Measurements from ENCODE around the gene FAM120B.

FAM120B gene

DNA sequence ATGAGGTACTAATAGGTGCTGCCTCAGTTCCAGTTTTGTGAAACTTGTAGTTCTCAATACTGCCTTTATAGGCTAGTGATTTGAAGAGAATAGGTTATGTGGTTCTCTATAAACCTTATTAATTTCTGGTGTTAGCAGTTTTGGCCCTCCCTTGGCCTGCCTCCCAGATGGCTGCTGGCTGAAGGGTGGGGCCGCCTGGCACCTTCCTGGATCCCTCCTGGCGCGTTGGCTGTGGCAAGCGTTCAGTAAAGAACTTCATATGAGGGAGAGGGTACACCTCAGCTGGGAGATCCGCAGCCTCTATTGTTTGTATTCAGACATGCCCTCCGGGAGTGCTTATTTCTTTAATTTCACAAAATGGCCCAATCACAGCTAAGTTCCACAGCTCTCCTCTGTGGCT, 51.9 kb downstream of the FAM120B start:
- DNase-seq (ENCODE audit: low read depth in 2 of 2), result no peak

DNA sequence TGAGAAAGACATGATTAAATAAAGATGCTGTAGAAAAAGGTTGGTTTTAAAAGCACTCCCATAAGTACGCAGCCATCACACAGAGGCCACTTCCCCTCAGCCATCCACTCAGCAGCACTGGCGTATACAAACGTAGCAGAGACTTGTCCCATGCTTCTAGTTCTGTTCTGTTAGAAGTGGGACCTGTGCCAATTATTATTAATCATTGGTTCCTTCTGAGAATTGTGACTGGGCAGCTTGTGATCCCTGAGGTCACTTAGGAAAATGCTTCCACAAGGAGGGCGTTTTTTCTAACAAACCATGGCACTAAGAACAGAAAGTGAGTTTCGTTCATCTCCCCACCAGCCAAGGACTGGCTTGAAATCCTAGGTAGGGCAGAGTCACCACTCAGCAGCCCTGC, 53.9 kb downstream of the FAM120B start:
- DNase-seq (ENCODE audit: low read depth in 2 of 2), result no peak

GRCh38 chr6:170361335-170361734, 54.8 kb downstream of the FAM120B start:
- no peak for DNase-seq (ENCODE audit: low read depth in 2 of 2)

- DNase-seq (ENCODE audit: low read depth in 2 of 2), result no peak
These were observed 55.6 kb downstream of the FAM120B start for GRCh38 chr6:170362121-170362520.

GRCh38 chr6:170363255-170363654, 56.7 kb downstream of the FAM120B start:
- no peak for DNase-seq (ENCODE audit: low read depth in 2 of 2)

GRCh38 chr6:170365121-170365520, 58.6 kb downstream of the FAM120B start:
- DNase-seq (ENCODE audit: low read depth in 2 of 2), result no peak

DNA sequence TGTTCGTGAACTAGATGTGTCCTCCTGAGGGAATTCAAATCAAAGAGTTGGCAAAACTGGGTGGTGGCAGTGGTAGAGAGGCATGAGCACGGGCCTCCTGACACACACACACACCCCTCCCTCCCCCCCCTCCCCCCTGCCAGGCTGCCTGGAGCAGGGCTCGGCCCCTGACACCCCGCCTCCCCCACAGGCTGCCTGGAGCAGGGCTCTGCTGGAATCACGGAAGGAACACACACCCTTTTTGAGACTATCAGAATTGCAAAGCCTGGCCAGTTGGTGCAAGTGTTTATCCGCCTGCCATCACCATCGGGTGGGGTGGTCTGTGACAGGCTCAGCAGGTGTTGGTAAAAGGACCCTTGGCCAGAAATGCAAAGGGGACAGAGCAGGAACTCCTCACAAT, 59.0 kb downstream of the FAM120B start:
- no peak for DNase-seq (ENCODE audit: low read depth in 2 of 2)

DNA sequence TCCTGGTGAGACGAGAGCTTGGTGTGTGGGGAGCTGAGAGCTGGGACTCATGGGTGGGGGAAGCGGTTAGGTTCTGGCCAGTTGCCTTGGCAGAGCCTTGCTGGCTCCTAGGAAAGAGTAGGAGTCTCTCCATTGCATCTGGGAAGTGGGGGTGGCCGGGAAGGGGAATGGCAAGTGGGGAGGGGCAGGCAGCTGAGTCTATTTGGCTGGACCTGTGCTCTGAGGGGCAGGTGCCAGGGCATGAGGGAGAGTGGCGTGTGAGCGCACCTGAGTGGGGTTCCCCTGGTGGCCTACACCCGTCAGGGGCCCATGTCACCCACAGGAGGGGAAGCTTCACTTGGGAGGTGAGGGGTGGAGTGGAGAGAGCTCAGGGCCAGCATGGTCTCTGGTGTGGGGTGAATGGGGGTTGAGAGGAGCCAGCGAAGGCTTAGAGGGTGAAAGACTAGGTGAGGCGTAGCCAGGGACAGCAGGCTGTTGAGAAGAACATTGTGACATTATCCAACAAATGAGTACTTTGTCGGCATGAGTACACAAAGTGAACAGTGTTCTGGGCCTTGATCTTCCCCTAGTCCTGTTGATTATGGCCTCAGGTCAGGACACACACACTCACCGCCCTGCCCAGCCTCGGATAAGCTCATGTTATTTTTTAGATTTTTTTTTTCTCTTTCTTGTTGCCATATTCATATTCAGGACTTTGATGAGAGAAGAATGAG, 59.8 kb downstream of the FAM120B start:
- no peak for DNase-seq (ENCODE audit: low read depth in 2 of 2)

- no peak for DNase-seq (ENCODE audit: low read depth in 2 of 2)
These were observed 60.7 kb downstream of the FAM120B start for GRCh38 chr6:170367241-170367640.

- DNase-seq (ENCODE audit: low read depth in 2 of 2), result no peak
These were observed 62.0 kb downstream of the FAM120B start for GRCh38 chr6:170368544-170368943.

DNA sequence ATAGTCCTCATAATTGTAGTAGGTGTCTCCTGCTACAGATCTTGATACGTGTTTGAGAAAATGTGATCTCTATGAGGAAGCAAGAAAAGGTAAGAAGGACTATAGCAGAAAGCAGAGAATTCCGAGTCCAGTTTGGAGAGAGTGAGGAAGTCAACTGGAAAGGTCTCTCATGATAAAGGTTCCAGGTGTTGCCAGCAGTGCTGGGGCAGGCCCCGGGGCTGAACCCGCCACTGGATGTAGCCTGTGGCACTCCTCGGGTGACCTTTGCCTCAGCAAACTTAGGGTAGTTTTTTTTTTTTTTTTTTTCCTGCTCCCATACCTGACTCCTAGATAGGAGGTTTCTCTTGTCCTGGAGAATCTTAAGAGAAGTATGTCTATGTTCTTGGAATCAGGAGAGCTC, 62.8 kb downstream of the FAM120B start:
- no peak for DNase-seq (ENCODE audit: low read depth in 2 of 2)

DNA sequence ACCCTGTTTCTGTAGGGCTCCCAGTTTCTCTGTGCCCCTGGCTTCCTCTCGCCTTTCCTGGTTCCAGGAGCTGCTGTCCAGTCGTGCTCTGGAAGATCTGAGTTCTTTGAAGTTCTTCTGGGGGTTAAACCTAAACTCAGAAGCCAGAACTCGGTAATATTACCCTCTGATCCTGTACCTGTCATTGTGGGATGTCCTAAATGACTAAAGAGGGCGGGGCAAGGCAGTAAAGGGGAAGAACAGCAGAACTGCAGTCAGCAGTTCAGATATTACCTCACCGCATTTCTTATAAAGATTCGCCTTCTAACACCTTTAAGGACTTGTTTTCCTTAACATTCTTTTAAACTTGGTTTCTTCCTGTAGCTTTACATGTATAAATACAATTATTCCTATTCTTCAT, 63.9 kb downstream of the FAM120B start:
- DNase-seq (ENCODE audit: low read depth in 2 of 2), result peak in 1 of 2 donors; percentile 8

DNA sequence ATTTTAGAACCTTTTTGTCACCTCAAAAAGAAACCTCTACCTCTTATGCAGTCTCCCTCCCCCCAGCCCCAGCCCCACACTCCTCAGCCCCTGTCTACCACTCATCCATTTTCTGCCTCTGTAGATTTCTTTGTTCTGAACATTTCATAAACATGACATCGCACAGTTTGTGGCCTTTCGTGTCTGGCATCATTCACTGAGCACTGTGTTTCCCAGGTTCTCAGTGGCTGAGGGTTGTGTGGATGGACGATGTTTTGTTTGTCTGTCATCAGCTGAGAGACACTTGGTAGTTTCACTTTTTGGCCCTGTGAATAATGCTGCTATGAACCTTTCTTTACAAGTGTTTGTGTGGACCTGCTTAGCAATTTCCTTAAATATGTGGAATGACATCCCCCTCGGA, 64.5 kb downstream of the FAM120B start:
- DNase-seq (ENCODE audit: low read depth in 2 of 2), result no peak

GRCh38 chr6:170371588-170371987, 65.0 kb downstream of the FAM120B start:
- DNase-seq (ENCODE audit: low read depth in 2 of 2), result no peak

- DNase-seq (ENCODE audit: low read depth in 2 of 2), result no peak
These were observed 66.1 kb downstream of the FAM120B start for GRCh38 chr6:170372380-170373325.

DNA sequence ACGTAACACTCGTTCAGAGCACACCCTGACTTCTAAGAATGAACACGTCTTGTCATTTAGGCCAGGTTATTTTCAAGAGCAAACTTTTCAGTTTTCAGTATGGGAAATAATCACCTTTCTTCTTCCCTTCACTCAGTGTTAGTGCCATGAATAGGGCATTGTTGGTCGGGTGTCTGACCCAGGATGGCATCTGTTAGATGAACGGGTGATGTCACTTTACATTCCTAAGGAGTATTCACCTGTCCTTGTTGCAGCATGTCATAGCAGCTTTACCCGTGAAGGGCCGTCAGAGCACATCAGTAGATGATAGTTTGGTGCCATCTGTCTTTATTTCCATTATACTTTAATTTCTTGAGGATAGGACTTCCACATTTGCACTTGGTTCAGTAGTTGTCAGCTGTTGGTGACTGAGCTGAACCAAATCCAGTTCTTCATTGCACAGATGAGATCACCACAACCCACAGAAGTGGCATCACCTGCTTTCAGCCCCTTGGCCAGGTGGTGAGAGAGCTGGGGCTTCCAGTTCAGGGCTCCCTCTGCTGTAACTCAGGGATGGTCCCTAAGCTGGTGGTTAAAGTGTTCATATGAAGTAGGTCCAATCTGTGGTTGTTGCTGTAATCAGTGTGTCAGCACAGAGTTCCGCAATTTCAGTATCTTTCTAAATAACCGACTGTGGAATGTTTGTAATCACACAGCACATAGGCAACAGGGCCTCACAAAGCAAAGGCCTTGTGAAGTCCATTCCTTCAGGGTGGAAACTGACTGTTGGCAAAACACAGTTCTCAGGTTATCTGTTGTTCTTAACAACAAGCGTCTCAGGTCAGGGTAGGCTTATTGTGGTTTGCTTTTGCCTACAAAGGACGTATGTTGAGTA, 68.2 kb downstream of the FAM120B start:
- DNase-seq (ENCODE audit: low read depth in 2 of 2), result no peak

DNA sequence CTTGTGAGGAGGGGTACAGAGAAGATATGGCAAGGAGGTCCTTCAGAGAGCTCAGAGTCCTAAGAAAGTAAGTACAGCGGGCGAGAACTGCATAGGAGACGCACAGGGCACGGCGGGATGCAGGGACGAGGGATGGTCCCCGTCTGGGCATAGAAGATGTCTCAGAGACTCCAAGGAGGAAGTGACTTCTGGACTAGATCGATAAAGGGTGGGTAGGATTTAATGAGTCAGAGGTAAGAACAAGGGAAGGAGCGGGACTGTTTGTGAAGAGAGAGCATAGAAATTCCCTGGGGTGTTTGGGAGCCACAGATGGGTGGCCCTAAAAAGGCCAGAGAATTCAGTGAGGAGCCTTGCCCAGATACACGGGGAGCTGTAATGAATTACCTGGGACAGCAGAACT, 69.1 kb downstream of the FAM120B start:
- no peak for DNase-seq (ENCODE audit: low read depth in 2 of 2)

DNA sequence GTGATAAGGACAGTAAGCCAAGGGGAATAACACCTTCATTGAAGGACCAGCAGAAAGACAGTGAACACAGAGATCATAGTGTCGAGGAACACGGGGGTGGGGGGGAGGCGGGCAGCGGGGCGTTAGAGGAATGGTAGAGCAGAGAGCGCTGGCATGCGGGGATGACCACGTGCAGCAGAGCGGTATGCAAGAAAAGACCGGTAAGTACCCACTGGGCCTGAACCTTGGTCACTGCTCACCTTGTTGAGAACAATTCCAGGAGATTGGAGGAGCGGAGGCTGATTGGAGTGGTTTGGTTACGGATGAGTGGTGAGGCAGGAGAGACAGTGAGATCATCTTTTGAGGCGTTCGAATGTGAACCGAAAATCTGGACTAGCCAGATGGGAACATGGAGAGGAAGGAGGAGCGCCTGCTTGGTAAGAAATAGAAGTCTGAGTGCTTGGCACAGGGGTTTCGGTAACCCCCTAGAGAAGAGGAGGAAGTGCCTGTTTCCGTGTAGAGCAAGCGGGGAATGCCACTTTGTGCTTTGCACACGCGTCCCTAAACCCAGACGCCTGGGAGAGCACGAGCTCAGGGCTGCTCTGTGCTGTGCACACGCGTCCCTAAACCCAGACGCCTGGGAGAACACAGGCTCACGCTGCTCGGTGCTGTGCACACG, 70.0 kb downstream of the FAM120B start:
- DNase-seq (ENCODE audit: low read depth in 2 of 2), result no peak

DNA sequence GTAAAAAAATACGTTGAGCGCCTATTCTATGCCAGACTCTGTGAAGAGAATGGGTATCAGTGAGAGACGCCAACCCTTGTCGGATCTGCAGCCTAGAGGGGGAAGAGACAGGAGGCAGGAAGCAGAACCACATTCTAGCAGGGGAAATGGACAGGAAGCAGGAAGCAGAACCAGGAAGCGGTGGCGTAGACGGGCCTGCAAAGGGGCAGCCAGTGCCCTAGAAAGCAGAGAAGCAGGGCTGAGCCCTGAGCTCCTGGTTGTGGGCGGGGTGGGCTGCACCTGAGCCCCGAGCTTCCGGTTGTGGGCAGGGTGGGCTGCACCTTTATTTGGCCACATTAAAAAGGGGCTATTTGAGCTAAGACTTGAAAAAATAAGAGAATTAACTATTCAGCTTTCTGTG, 71.9 kb downstream of the FAM120B start:
- no peak for DNase-seq (ENCODE audit: low read depth in 2 of 2)

GRCh38 chr6:170381562-170381961, 75.0 kb downstream of the FAM120B start:
- DNase-seq (ENCODE audit: low read depth in 2 of 2), result no peak

DNA sequence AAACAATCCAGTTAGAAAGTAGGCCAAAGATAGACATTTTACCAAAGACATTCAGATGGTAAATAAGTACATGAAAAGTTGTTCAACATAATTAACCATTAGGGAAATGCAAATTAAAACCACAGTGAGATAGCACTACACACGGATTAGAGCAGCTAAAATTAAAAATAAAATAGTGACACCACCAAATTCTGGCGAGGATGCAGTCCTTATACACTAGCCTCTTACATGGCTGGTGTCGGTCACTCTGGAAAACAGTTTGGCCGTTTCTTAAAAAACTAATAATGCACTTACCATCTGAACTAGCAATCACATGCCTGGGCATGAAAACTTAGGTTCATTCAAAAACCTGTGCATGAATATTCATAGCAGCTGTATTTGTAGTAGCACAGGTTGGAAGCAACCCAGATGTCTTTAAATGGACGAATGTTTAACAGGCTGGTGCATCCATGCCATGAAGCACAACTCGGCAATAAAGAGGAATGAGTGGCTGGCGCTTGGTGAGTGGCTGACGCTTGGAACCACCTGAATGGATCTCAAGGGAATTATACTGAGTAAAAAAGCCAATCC, 77.0 kb downstream of the FAM120B start:
- DNase-seq (ENCODE audit: low read depth in 2 of 2), result no peak
